ENCODE results near the gene SLC2A3.
"Not testable (repeated sequence)": the region's sequence is repeated elsewhere in the genome, so short reads cannot be mapped to it uniquely, and the experiment has no call there.

SLC2A3 gene

GRCh38 chr12:7929083-7929792, 6.7 kb downstream of the SLC2A3 start:
- no peak for DNase-seq (ENCODE audit: low read depth)
- no peak for TF ChIP-seq CTCF (conservative IDR thresholded peaks at IDR 0.05; ENCODE audit: low read depth, low read length)
- H3K4me3 ChIP-seq (ENCODE audit: low read depth, low read length) = no peak overlapping the region

- DNase-seq (ENCODE audit: low read depth) = no peak
- no peak for TF ChIP-seq CTCF (conservative IDR thresholded peaks at IDR 0.05; ENCODE audit: low read depth, low read length)
- no peak overlapping the region for H3K4me3 ChIP-seq (ENCODE audit: low read depth, low read length)
Observed at GRCh38 chr12:7927470-7927869, 8.5 kb downstream of the SLC2A3 start.

- H3K4me3 ChIP-seq (ENCODE audit: low read depth, low read length); DNase-seq (ENCODE audit: low read depth): not testable (repeated sequence)
Observed at GRCh38 chr12:7926068-7926666, 9.8 kb downstream of the SLC2A3 start.

- no peak for DNase-seq (ENCODE audit: low read depth)
- H3K4me3 ChIP-seq (ENCODE audit: low read depth, low read length) = no peak overlapping the region
- TF ChIP-seq CTCF (conservative IDR thresholded peaks at IDR 0.05; ENCODE audit: low read depth, low read length) = no peak
Observed at GRCh38 chr12:7923241-7924236, 12.4 kb downstream of the SLC2A3 start.

GRCh38 chr12:7921181-7921580, 14.8 kb downstream of the SLC2A3 start:
- not testable (repeated sequence) for H3K4me3 ChIP-seq (ENCODE audit: low read depth, low read length); DNase-seq (ENCODE audit: low read depth)

GRCh38 chr12:7918268-7918590, 17.8 kb downstream of the SLC2A3 start:
- H3K4me3 ChIP-seq (ENCODE audit: low read depth, low read length); DNase-seq (ENCODE audit: low read depth): not testable (repeated sequence)

- H3K4me3 ChIP-seq (ENCODE audit: low read depth, low read length) = no peak overlapping the region
- TF ChIP-seq CTCF (conservative IDR thresholded peaks at IDR 0.05; ENCODE audit: low read depth, low read length) = no peak
- DNase-seq (ENCODE audit: low read depth) = no peak
Observed at GRCh38 chr12:7917392-7918267, 18.4 kb downstream of the SLC2A3 start.

- no peak for TF ChIP-seq CTCF (conservative IDR thresholded peaks at IDR 0.05; ENCODE audit: low read depth, low read length)
- H3K4me3 ChIP-seq (ENCODE audit: low read depth, low read length) = no peak overlapping the region
- DNase-seq (ENCODE audit: low read depth) = no peak
Observed at GRCh38 chr12:7916936-7917335, 19.1 kb downstream of the SLC2A3 start.

All from choroid plexus epithelial cell (primary cell).